NT2/D1 (cell line): ENCODE results near the gene NPLOC4.

Source experiments
- DNase-seq: peaks from one replicate; pipeline ENCODE4 v3.0.0-alpha.2; 2011; ENCODE audit warnings: low read depth, low spot score
- H3K27me3 ChIP-seq: 2 replicates; pipeline ENCODE4 v1.6.0; 2011; ENCODE audit warnings: mild to moderate bottlenecking; ENCODE audit not compliant: insufficient read length, insufficient read depth
- H3K36me3 ChIP-seq: 2 replicates; pipeline ENCODE4 v1.6.1; 2011; ENCODE audit warnings: mild to moderate bottlenecking, low read length, mixed read lengths; ENCODE audit not compliant: insufficient read depth, insufficient read length
- H3K4me1 ChIP-seq: 2 replicates; pipeline ENCODE4 v1.5.1; 2011; ENCODE audit not compliant: insufficient read depth, insufficient read length
- H3K4me3 ChIP-seq: 2 replicates; pipeline ENCODE4 v1.5.1; 2011; ENCODE audit warnings: low read depth; ENCODE audit not compliant: insufficient read length
- H3K9ac ChIP-seq: 2 replicates; pipeline ENCODE4 v1.6.0; 2011; ENCODE audit warnings: low read depth; ENCODE audit not compliant: insufficient read length
- H3K9me3 ChIP-seq: 2 replicates; pipeline ENCODE4 v1.5.1; 2011; ENCODE audit warnings: mild to moderate bottlenecking, low read length; ENCODE audit not compliant: insufficient read depth
- SUZ12 ChIP-seq: IDR thresholded peaks from 2 replicates; pipeline ENCODE4 v1.6.1; 2011; ENCODE audit not compliant: insufficient read length, insufficient read depth; ENCODE audit errors: extremely low read depth
- YY1 ChIP-seq: IDR thresholded peaks from 2 replicates; pipeline ENCODE4 v1.6.1; 2011; ENCODE audit not compliant: insufficient read length, insufficient read depth
- ZNF274 ChIP-seq: IDR thresholded peaks from 2 replicates; pipeline ENCODE4 v1.6.1; 2011; ENCODE audit warnings: mild to moderate bottlenecking, low read depth, low read length

The NPLOC4 gene

DNA sequence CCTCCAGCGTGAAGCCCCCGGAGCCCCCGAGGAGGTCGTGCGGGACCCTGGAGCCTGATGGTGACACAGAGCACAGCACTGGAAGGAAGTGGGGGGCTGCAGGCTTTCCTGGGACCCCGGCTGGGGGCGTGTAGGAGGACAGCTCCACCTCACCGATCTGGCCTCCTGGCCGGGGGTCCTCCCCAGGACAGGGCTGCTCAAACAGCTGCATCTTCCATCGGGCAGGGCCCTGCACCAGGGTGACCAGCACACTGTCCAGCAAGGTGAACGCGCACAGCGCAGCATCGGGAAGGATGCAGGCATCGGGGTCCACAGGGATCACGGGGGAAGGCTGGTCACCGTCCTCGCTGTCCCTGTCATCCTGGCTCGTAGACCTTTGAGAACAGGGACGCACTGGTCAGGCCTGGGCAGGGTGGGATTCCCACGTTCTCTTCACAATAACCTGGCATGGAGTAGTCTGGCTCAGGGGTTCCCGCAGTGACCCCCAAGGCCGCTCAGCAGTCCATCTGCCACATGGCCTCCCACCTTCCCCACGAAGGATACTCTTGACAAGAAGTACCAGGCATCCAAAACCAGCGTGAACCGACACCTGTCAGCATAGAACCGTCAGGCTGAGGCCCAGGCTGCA lies 86.0 kb downstream of the NPLOC4 start:
- Histone ChIP-seq H3K27me3 (no peaks in the 10 kb centered on the region), H3K9ac (peak overlapping the region; percentile 97), H3K9me3 (no peaks in the 10 kb centered on the region), H3K4me1 (peaks cover 17% of the 10 kb centered on the region), H3K4me3 (peak overlapping the region; percentile 93), H3K36me3 (peaks cover 59% of the 10 kb centered on the region)
- no peak for DNase-seq
- TF ChIP-seq SUZ12, result no peak
- TF ChIP-seq ZNF274, result no peak
- TF ChIP-seq YY1, result no peak

DNA sequence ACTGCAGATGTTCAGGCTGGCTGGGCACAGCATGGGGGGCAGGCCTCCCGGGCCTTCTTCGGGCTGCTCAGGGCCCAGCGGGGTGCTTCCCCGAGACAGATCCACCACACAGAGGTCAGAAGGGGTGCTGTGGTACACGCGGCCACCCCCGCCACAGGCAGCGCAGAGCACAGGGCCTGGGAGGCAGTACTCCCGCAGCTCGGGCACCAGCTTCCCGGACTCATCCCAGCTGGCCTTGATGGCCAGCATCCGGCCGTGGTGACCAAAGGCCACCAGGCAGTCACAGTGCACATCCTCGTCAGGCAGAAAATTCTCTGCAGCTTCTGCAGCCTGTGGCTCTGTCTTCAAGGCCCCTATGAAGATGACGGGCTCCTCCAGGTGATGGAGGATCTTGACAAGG lies 86.6 kb downstream of the NPLOC4 start:
- no peaks in the 10 kb centered on the region for H3K27me3 ChIP-seq
- no peak overlapping the region for H3K9ac ChIP-seq

DNA sequence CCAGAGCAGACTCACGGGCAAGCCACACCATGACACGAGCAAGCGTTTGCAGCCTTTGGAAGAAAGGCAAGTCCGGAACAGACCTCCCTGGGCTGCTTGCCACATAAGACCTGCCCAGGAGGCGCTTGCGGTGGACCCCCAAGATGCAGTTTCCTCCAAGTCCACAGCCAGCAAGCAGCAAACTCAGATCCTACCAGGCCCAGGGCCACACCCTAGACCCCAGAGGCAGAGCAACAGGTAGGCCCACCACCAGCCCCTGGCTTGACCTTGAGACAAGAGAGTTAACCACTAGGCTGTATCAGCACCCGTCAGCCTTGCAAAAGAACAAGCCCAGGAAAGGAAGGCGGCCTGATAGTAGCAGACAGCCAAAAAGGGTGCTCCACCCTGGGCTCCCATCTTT lies 87.1 kb downstream of the NPLOC4 start:
- H3K27me3 ChIP-seq, result no peaks in the 10 kb centered on the region
- peak overlapping the region; percentile 21 for H3K9ac ChIP-seq
- no peak overlapping the region for H3K4me3 ChIP-seq
- no peaks in the 10 kb centered on the region for H3K9me3 ChIP-seq
- TF ChIP-seq YY1 (no peak), SUZ12 (no peak), ZNF274 (no peak)
- peaks cover 66% of the 10 kb centered on the region for H3K36me3 ChIP-seq
- peaks cover 17% of the 10 kb centered on the region for H3K4me1 ChIP-seq
- no peak for DNase-seq

More for the DNA sequence above, 86.6 kb downstream of the NPLOC4 start:
- Histone ChIP-seq H3K4me3 (no peak overlapping the region), H3K4me1 (peaks cover 17% of the 10 kb centered on the region), H3K36me3 (peaks cover 62% of the 10 kb centered on the region), H3K9me3 (no peaks in the 10 kb centered on the region)
- TF ChIP-seq ZNF274 (no peak), YY1 (no peak), SUZ12 (no peak)
- DNase-seq, result no peak

DNA sequence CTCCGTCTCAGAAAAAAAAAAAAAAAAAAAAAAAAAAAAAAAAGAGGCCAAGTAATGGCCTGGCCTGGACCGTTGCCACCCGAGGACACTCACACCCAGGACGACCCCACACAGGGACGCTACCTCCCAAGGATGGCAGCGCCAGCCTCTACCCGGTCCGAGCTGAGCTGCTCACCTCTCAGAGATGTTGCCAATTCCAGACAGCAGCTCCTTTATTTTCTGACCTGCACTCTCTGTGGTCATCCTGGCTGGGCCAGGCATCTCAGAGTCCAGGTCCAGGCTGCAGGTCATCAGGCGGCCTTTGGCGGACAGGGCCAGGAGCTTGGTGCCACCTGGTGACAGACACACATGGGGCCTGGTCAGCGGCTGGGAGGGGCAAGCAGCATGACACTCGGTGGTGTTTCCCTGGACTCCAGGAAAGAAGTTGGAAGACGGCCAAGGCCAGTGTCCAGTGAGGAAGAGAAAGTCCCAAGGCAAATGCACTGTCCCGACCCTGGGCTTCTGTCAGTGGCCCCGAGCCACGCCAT lies 87.8 kb downstream of the NPLOC4 start:
- no peak for DNase-seq
- no peaks in the 10 kb centered on the region for H3K27me3 ChIP-seq
- H3K9ac ChIP-seq, result no peak overlapping the region
- no peak overlapping the region for H3K4me3 ChIP-seq
- peaks cover 69% of the 10 kb centered on the region for H3K36me3 ChIP-seq
- no peak for TF ChIP-seq ZNF274
- TF ChIP-seq SUZ12, result no peak
- no peak for TF ChIP-seq YY1
- H3K9me3 ChIP-seq, result no peaks in the 10 kb centered on the region
- H3K4me1 ChIP-seq, result peaks cover 17% of the 10 kb centered on the region

DNA sequence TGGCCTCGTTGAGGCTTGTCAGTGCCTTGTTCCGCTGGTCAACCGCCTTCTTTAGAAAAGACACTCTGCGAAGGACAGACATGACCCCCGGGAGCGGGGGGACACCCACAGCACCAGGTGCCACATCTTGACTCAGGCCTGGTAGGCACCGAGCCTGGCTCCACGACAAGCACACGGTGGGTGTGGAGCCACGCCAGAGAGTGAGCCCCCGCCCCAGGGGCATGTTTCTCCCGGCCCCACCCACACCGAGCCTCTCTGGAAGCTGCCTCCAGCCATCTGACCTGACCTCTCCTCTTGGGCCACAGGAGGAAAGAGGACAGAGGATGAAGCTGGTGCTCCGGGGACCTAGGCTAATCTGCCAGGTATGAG lies 89.3 kb downstream of the NPLOC4 start:
- H3K36me3 ChIP-seq, result peaks cover 81% of the 10 kb centered on the region

DNA sequence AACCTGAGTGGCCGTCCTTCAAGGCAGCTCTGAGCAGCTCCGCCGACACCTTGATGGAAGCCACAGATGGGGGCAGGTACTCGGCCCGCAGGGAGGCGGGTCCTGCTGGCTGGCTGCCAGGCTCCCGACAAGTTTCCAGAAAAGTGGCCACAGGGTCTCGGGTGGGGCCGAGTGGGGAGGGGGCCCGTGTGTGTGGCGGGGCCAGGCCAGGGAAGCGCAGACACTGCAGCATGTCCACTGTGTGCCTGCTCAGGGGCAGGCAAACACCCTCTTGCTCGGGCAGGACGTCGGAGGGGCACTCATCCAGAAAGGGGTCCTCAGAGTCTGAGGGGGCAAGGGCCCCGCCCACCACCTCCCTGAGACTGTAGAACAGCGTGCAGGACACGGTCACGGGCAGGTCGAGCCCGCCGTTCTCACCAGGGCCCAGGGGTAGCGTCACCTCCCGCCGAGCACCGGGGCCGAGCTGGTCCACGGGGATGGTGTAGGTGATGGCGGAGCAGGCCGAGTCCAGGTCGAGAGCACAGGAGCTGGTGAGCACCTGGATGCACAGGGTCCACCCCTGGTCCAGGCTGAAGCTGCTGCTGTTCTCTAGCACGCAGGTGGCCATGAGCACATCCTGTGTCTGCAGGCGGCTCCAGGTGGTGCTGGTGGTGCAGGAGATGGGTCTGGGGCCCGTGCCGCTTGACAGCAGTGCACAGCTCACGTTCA lies 89.9 kb downstream of the NPLOC4 start:
- no peak for TF ChIP-seq ZNF274
- no peak for TF ChIP-seq SUZ12
- TF ChIP-seq YY1, result no peak
- Histone ChIP-seq H3K9ac (no peak overlapping the region), H3K9me3 (no peaks in the 10 kb centered on the region), H3K4me1 (peaks cover 7% of the 10 kb centered on the region), H3K36me3 (peaks cover 86% of the 10 kb centered on the region), H3K27me3 (no peaks in the 10 kb centered on the region), H3K4me3 (no peak overlapping the region)
- DNase-seq, result no peak

More for the DNA sequence above, 89.3 kb downstream of the NPLOC4 start:
- Histone ChIP-seq H3K9ac (no peak overlapping the region), H3K4me1 (peaks cover 7% of the 10 kb centered on the region), H3K4me3 (no peak overlapping the region), H3K27me3 (no peaks in the 10 kb centered on the region), H3K9me3 (no peaks in the 10 kb centered on the region)
- TF ChIP-seq YY1 (no peak), ZNF274 (no peak), SUZ12 (no peak)
- no peak for DNase-seq
